GM18507 (cell line): ENCODE data around the gene TWF1.

ENCODE experiments used
- DNase-seq: peaks from one replicate; pipeline ENCODE4 v3.0.0; 2011; ENCODE audit warnings: low read depth; ENCODE audit not compliant: insufficient read length; ENCODE audit errors: extremely low spot score
- FAIRE-seq: peaks from 2 replicates; lab custom pipeline; 2011; peaks lifted over from hg19 to GRCh38; lab: Jason Lieb, UNC

The TWF1 gene

GRCh38 chr12:43749016-43749415, 57.1 kb downstream of the TWF1 start:
- FAIRE-seq (no peak), DNase-seq (no peak)

- no peak for FAIRE-seq
- DNase-seq: no peak
These were observed 61.3 kb downstream of the TWF1 start for GRCh38 chr12:43744826-43745225.
